GM19372 (cell line): Measurements from ENCODE around the gene CYYR1.
"Not testable (repeated sequence)": the region's sequence is repeated elsewhere in the genome, so short reads cannot be mapped to it uniquely, and the experiment has no call there.

ENCODE experiments used
- ATAC-seq: cut with Tn5 transposase; IDR thresholded peaks from one replicate; pipeline ENCODE4 v1.9.1; 2021; ENCODE audit warnings: mild to moderate bottlenecking, low read depth, moderate library complexity; ENCODE audit not compliant: unreplicated experiment

The CYYR1 gene

GRCh38 chr21:26499495-26499894 is 73.6 kb downstream of the CYYR1 start:
- ATAC-seq, result no peak

GRCh38 chr21:26495283-26495849 is 77.7 kb downstream of the CYYR1 start:
- no peak for ATAC-seq

GRCh38 chr21:26491663-26492062 is 81.4 kb downstream of the CYYR1 start:
- ATAC-seq, result no peak

- no peak for ATAC-seq
Observed at GRCh38 chr21:26490771-26491170, 82.3 kb downstream of the CYYR1 start.

- ATAC-seq, result no peak
Observed at GRCh38 chr21:26489781-26490180, 83.3 kb downstream of the CYYR1 start.

GRCh38 chr21:26487981-26488480 is 85.1 kb downstream of the CYYR1 start:
- no peak for ATAC-seq

- ATAC-seq, result no peak
Observed at GRCh38 chr21:26473471-26473870, 99.6 kb downstream of the CYYR1 start.

- no peak for ATAC-seq
Observed at GRCh38 chr21:26471099-26471471, 102.0 kb downstream of the CYYR1 start.

- ATAC-seq, result no peak
Observed at GRCh38 chr21:26470351-26471098, 102.6 kb downstream of the CYYR1 start.

- ATAC-seq, result no peak
Observed at GRCh38 chr21:26469789-26470188, 103.3 kb downstream of the CYYR1 start.

- no peak for ATAC-seq
Observed at GRCh38 chr21:26465916-26466315, 107.2 kb downstream of the CYYR1 start.

- no peak for ATAC-seq
Observed at GRCh38 chr21:26461500-26461899, 111.6 kb downstream of the CYYR1 start.

GRCh38 chr21:26460621-26461020 is 112.5 kb downstream of the CYYR1 start:
- ATAC-seq, result no peak

GRCh38 chr21:26458854-26459253 is 114.2 kb downstream of the CYYR1 start:
- not testable (repeated sequence) for ATAC-seq

GRCh38 chr21:26457817-26458216 is 115.3 kb downstream of the CYYR1 start:
- ATAC-seq, result no peak

- ATAC-seq, result no peak
Observed at GRCh38 chr21:26453267-26453666, 119.8 kb downstream of the CYYR1 start.

GRCh38 chr21:26451081-26451740 is 121.9 kb downstream of the CYYR1 start:
- no peak for ATAC-seq

GRCh38 chr21:26449161-26449560 is 123.9 kb downstream of the CYYR1 start:
- ATAC-seq, result no peak

GRCh38 chr21:26448751-26449150 is 124.3 kb downstream of the CYYR1 start:
- no peak for ATAC-seq

- ATAC-seq, result no peak
Observed at GRCh38 chr21:26447932-26448475, 125.1 kb downstream of the CYYR1 start.

GRCh38 chr21:26445440-26445839 is 127.6 kb downstream of the CYYR1 start:
- ATAC-seq, result no peak
